ENCODE results near the gene SOD3. TPM values are rescaled to one million over a fixed set of nuclear protein-coding genes. Genes with fewer than 3 reads are reported as not detected.

The SOD3 gene
- total and polyA plus RNA-seq, 2 of the 4 experiments (the other 2 are of a cell fraction), result 0.36 to 5.8 TPM

DNA sequence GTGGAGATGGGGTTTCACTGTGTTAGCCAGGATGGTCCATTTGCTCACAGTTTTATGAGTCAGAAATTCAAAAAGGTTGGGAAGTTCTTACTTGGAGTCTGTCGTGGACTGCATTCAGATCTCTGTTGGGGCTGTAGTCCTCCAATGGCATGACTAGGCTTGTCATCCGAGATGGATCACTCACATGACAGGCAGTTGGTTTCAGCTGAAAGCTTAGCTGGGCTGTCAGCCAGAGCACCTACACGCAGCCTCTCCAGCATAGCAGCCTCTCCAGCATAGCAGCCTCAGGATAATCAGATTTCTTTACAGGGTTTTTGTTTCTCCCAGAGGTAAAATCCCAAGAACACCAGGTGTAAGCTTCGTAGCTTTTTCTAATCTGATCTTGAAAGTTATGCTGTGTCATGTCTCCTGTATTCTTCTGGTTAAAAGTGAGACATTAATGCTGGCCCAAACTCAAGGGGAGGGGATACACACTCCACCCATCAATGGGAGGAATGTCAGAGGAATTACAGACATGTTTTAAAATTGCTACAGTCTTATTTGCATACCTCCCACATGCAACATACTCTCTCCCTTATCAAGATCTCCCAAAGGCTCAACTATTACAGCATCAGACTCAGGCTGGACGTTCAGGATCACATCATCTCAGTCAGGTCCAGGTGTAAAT, 31.6 kb upstream of the SOD3 start:
- peak overlapping the region; percentile 1; the same call in 1 of the 2 replicates for H3K18ac ChIP-seq (ENCODE audit: low read depth, low read length)
- in situ Hi-C loops (cut with MboI; ENCODE audit: low sequenced_read_pairs), result no loop called here
- H2BK5ac ChIP-seq (ENCODE audit: low read depth, low read length, poor library complexity, severe bottlenecking), result peak overlapping the region; percentile 4
- peak; percentile 44; the same call in 1 of the 2 replicates for TF ChIP-seq NFE2L2 (IDR thresholded peaks at IDR 0.05; ENCODE audit: low read depth, low read length)
- TF ChIP-seq, protein P1, sequence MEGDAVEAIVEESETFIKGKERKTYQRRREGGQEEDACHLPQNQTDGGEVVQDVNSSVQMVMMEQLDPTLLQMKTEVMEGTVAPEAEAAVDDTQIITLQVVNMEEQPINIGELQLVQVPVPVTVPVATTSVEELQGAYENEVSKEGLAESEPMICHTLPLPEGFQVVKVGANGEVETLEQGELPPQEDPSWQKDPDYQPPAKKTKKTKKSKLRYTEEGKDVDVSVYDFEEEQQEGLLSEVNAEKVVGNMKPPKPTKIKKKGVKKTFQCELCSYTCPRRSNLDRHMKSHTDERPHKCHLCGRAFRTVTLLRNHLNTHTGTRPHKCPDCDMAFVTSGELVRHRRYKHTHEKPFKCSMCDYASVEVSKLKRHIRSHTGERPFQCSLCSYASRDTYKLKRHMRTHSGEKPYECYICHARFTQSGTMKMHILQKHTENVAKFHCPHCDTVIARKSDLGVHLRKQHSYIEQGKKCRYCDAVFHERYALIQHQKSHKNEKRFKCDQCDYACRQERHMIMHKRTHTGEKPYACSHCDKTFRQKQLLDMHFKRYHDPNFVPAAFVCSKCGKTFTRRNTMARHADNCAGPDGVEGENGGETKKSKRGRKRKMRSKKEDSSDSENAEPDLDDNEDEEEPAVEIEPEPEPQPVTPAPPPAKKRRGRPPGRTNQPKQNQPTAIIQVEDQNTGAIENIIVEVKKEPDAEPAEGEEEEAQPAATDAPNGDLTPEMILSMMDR (conservative IDR thresholded peaks at IDR 0.05; ENCODE audit: low read depth, low read length), result no peak
- peak; percentile 51; the same call in 1 of the 2 replicates for TF ChIP-seq CEBPB (IDR thresholded peaks at IDR 0.05; ENCODE audit: low read depth, low read length)
- peak overlapping the region; percentile 31; the same call in 1 of the 2 replicates for H4K91ac ChIP-seq (ENCODE audit: insufficient read depth, low read depth, low read length)
- peak overlapping the region; percentile 50 for H2BK20ac ChIP-seq (ENCODE audit: low read depth, low read length)
- H3K56ac ChIP-seq (ENCODE audit: extremely low read depth, insufficient read depth, low read length), result no peak overlapping the region
- H3K27ac ChIP-seq (ENCODE audit: insufficient read depth, low read length), result peak overlapping the region; percentile 20; the same call in 1 of the 2 replicates
- H3K9me1 ChIP-seq (ENCODE audit: insufficient read depth, low read length), result peaks cover 12% of the 10 kb centered on the region; the same call in 1 of the 2 replicates
- CTCF ChIA-PET, result interaction anchor here (0.7 kb wide), 1 partner anchor 190 kb away, joined by 3 read pairs; no protein-coding TSS in a partner anchor
- H3K36me3 ChIP-seq (ENCODE audit: control insufficient read depth, insufficient read depth, low read length), result no peaks in the 10 kb centered on the region
- no peak overlapping the region for H3K9ac ChIP-seq (ENCODE audit: low read depth, low read length)
- H4K8ac ChIP-seq (ENCODE audit: low read depth in 2 of 2, low read length in 2 of 2), result peak overlapping the region in 1 of 2 experiments; percentile 16; a peak in 1 of 4 replicates
- WGBS, 2 experiments (ENCODE audit: extremely low coverage in 2 of 2, insufficient read length in 1 of 2), result 40% methylated on average over 1 of the region's 5 CpGs; no CpG with 5 or more reads in 1 of the 2 experiments
- H3K4me1 ChIP-seq (ENCODE audit: control insufficient read depth, insufficient read depth, low read length), result peaks cover 4% of the 10 kb centered on the region
- BruUV-seq (replicated peaks), result no TSS peak
- POLR2A ChIA-PET (ENCODE audit: unreplicated experiment), result no interaction called here
- H3K23ac ChIP-seq (ENCODE audit: low read depth, low read length), result no peak overlapping the region
- no peak overlapping the region; the same call in 1 of the 2 replicates for H4K5ac ChIP-seq (ENCODE audit: low read depth, low read length)
- no peaks in the 10 kb centered on the region for H3K27me3 ChIP-seq (ENCODE audit: control insufficient read depth, insufficient read depth, low read length)
- H3K79me1 ChIP-seq (ENCODE audit: low read depth in 1 of 2, low read length in 2 of 2), result no peaks in the 10 kb centered on the region
- peak overlapping the region; percentile 58 for H2AFZ ChIP-seq (replicated peaks; ENCODE audit: low read length, poor library complexity)
- no peak overlapping the region for H3K4me3 ChIP-seq (ENCODE audit: insufficient read depth, low read depth, low read length)
- dilution Hi-C loops (cut with HindIII; ENCODE audit: low sequenced_read_pairs, unreplicated experiment), result no loop called here
- H3K14ac ChIP-seq (replicated peaks; ENCODE audit: low read depth, low read length), result peak overlapping the region; percentile 61; the same call in 1 of the 2 replicates
- ATAC-seq (ENCODE audit: low read depth), result peak; percentile 70
- no peak overlapping the region for H3K4me2 ChIP-seq (ENCODE audit: low read depth, low read length)
- H3K9me3 ChIP-seq (ENCODE audit: control insufficient read depth, insufficient read depth, low read length), result no peaks in the 10 kb centered on the region; the same call in 1 of the 2 replicates
- peak; percentile 74 for DNase-seq
- H2BK15ac ChIP-seq (ENCODE audit: low read depth, low read length), result peak overlapping the region; percentile 77; the same call in 2 of the 3 replicates
- H2BK120ac ChIP-seq (ENCODE audit: low read depth, low read length), result peak overlapping the region; percentile 35
- intact Hi-C loops (cut with micrococcal nuclease), result loop anchor here (2.0 kb wide), 1 partner anchor 15 kb away; no protein-coding TSS in a partner anchor
- peak overlapping the region; percentile 67; the same call in 1 of the 2 replicates for H2AK5ac ChIP-seq (ENCODE audit: low read depth, low read length)
- H4K20me1 ChIP-seq (ENCODE audit: insufficient read depth, low read length), result no peaks in the 10 kb centered on the region
- no peak overlapping the region for H2AK9ac ChIP-seq (replicated peaks; ENCODE audit: low read depth, low read length, poor library complexity)
- H3K4ac ChIP-seq (ENCODE audit: low read depth, low read length), result peak overlapping the region; percentile 27; the same call in 1 of the 2 replicates
